ENCODE data around the gene NHLRC4.
A peak's percentile ranks its signal among the peaks of the same experiment; 100 is the strongest.

The NHLRC4 gene

GRCh38 chr16:606656-607307, 40.0 kb downstream of the NHLRC4 start:
- no peak for DNase-seq

GRCh38 chr16:608019-608418, 41.2 kb downstream of the NHLRC4 start:
- DNase-seq, result peak; percentile 68 to 75

- no peak for DNase-seq
Measured at GRCh38 chr16:609316-609715, 42.5 kb downstream of the NHLRC4 start.

- no peak for DNase-seq
Measured at GRCh38 chr16:609984-610383, 43.2 kb downstream of the NHLRC4 start.

GRCh38 chr16:610513-611381, 43.9 kb downstream of the NHLRC4 start:
- peak; percentile 72 to 80 for DNase-seq

GRCh38 chr16:615122-615521, 48.3 kb downstream of the NHLRC4 start:
- DNase-seq, result no peak

- DNase-seq, result no peak
Measured at GRCh38 chr16:616733-617586, 50.2 kb downstream of the NHLRC4 start.

- DNase-seq, result no peak
Measured at GRCh38 chr16:617855-618254, 51.0 kb downstream of the NHLRC4 start.

All from activated T-cell treated with anti-CD3 and anti-CD28 coated beads, Interleukin-2, amount 50 U/mL, for 48 hours (primary cell).